ENCODE data around the gene XPC. TPM values are rescaled to one million over a fixed set of nuclear protein-coding genes. Genes with fewer than 3 reads are reported as not detected.

Gene XPC
- total RNA-seq, 2 donors from 2014 or later, result 33.0 to 40.0 TPM

GRCh38 chr3:14119651-14120050 is 58.8 kb downstream of the XPC start:
- Histone ChIP-seq H3K27ac (ENCODE audit: low read depth, low read length) (no peak overlapping the region), H3K9ac (ENCODE audit: extremely low read depth, low read length, poor library complexity, severe bottlenecking) (no peak overlapping the region), H3K9me3 (ENCODE audit: control insufficient read depth, low read length) (peaks cover 33% of the 10 kb centered on the region), H3K4me3 (ENCODE audit: low read length) (peak overlapping the region; percentile 50), H3K4me1 (ENCODE audit: control insufficient read depth, insufficient read depth, low read length) (no peaks in the 10 kb centered on the region), H3K36me3 (ENCODE audit: control insufficient read depth, insufficient read depth, low read length) (peaks cover 65% of the 10 kb centered on the region), H3K27me3 (ENCODE audit: control insufficient read depth, insufficient read depth, low read length, poor library complexity, severe bottlenecking) (no peaks in the 10 kb centered on the region)
- H3K36me3 Mint-ChIP-seq (ENCODE audit: low read depth), result peaks cover 46% of the 10 kb centered on the region
- DNase-seq, result no peak
- H3K9me3 Mint-ChIP-seq, result peaks cover 16% of the 10 kb centered on the region
- peaks cover 10% of the 10 kb centered on the region for H3K4me1 Mint-ChIP-seq
- no peak overlapping the region for H3K27ac Mint-ChIP-seq
- no peaks in the 10 kb centered on the region for H3K27me3 Mint-ChIP-seq (ENCODE audit: insufficient read depth)
- TF ChIP-seq CTCF (conservative IDR thresholded peaks at IDR 0.05), result no peak
- WGBS, 2 experiments (ENCODE audit: insufficient coverage in 1 of 2, insufficient read length in 1 of 2), result 92 to 94% methylated on average over 2 of the region's 2 CpGs
- no peak overlapping the region for H3K4me3 Mint-ChIP-seq

GRCh38 chr3:14118400-14119381 is 59.7 kb downstream of the XPC start:
- TF ChIP-seq CTCF (conservative IDR thresholded peaks at IDR 0.05), result no peak
- no peak overlapping the region for H3K4me3 ChIP-seq (ENCODE audit: low read length)
- no peaks in the 10 kb centered on the region for H3K27me3 ChIP-seq (ENCODE audit: control insufficient read depth, insufficient read depth, low read length, poor library complexity, severe bottlenecking)
- no peaks in the 10 kb centered on the region for H3K4me1 ChIP-seq (ENCODE audit: control insufficient read depth, insufficient read depth, low read length)
- WGBS, 2 experiments (ENCODE audit: insufficient coverage in 1 of 2, insufficient read length in 1 of 2), result 90 to 96% methylated on average over 11 to 13 of the region's 13 CpGs
- DNase-seq, result no peak
- H3K9me3 ChIP-seq (ENCODE audit: control insufficient read depth, low read length), result peaks cover 42% of the 10 kb centered on the region
- H3K4me3 Mint-ChIP-seq, result no peak overlapping the region
- no peak overlapping the region for H3K27ac Mint-ChIP-seq
- peaks cover 13% of the 10 kb centered on the region for H3K4me1 Mint-ChIP-seq
- H3K27me3 Mint-ChIP-seq (ENCODE audit: insufficient read depth), result no peaks in the 10 kb centered on the region
- peaks cover 56% of the 10 kb centered on the region for H3K36me3 Mint-ChIP-seq (ENCODE audit: low read depth)
- no peak overlapping the region for H3K27ac ChIP-seq (ENCODE audit: low read depth, low read length)
- peaks cover 75% of the 10 kb centered on the region for H3K36me3 ChIP-seq (ENCODE audit: control insufficient read depth, insufficient read depth, low read length)
- peaks cover 16% of the 10 kb centered on the region for H3K9me3 Mint-ChIP-seq
- H3K9ac ChIP-seq (ENCODE audit: extremely low read depth, low read length, poor library complexity, severe bottlenecking), result no peak overlapping the region

- Mint-ChIP-seq H3K9me3 (peaks cover 16% of the 10 kb centered on the region), H3K27ac (peak overlapping the region; percentile 52), H3K27me3 (ENCODE audit: insufficient read depth) (no peaks in the 10 kb centered on the region), H3K4me1 (peaks cover 5% of the 10 kb centered on the region), H3K36me3 (ENCODE audit: low read depth) (peaks cover 64% of the 10 kb centered on the region), H3K4me3 (no peak overlapping the region)
- H3K4me1 ChIP-seq (ENCODE audit: control insufficient read depth, insufficient read depth, low read length), result no peaks in the 10 kb centered on the region
- WGBS, 2 experiments (ENCODE audit: insufficient coverage in 1 of 2, insufficient read length in 1 of 2), result 94 to 98% methylated on average over 6 to 10 of the region's 10 CpGs
- no peak overlapping the region for H3K4me3 ChIP-seq (ENCODE audit: low read length)
- peaks cover 78% of the 10 kb centered on the region for H3K36me3 ChIP-seq (ENCODE audit: control insufficient read depth, insufficient read depth, low read length)
- H3K27me3 ChIP-seq (ENCODE audit: control insufficient read depth, insufficient read depth, low read length, poor library complexity, severe bottlenecking), result no peaks in the 10 kb centered on the region
- no peak overlapping the region for H3K27ac ChIP-seq (ENCODE audit: low read depth, low read length)
- H3K9ac ChIP-seq (ENCODE audit: extremely low read depth, low read length, poor library complexity, severe bottlenecking), result no peak overlapping the region
- no peak for DNase-seq
- no peak for TF ChIP-seq CTCF (conservative IDR thresholded peaks at IDR 0.05)
- peaks cover 43% of the 10 kb centered on the region for H3K9me3 ChIP-seq (ENCODE audit: control insufficient read depth, low read length)
Observed at GRCh38 chr3:14117468-14118399, 60.7 kb downstream of the XPC start.

Measured in endodermal cell (in vitro differentiated cells).